Hepatocyte (in vitro differentiated cells): ENCODE results near the gene PDE8B. TPM values are rescaled to one million over a fixed set of nuclear protein-coding genes. Genes with fewer than 3 reads are reported as not detected.
"Not testable (repeated sequence)": the region's sequence is repeated elsewhere in the genome, so short reads cannot be mapped to it uniquely, and the experiment has no call there.

Source experiments
- DNase-seq: peaks from one replicate; pipeline ENCODE4 v3.0.0-alpha.2; 2016; ENCODE audit warnings: low spot score
- H2AFZ ChIP-seq: fragments of 200-600 bp; sonication (generic); 2 replicates; pipeline ENCODE4 v1.6.0; 2016; ENCODE audit warnings: antibody characterized with exemption, mild to moderate bottlenecking
- H3K27ac ChIP-seq: fragments of 200-600 bp; sonication (generic); 2 replicates; pipeline ENCODE4 v1.5.1; 2016; ENCODE audit warnings: mild to moderate bottlenecking
- H3K27me3 ChIP-seq: fragments of 200-600 bp; sonication (generic); 2 replicates; pipeline ENCODE4 v1.6.1; 2016
- H3K36me3 ChIP-seq: fragments of 200-600 bp; sonication (generic); replicated peaks from 2 replicates; pipeline ENCODE4 v1.5.1; 2016; ENCODE audit warnings: low read depth; ENCODE audit not compliant: insufficient read depth
- H3K4me1 ChIP-seq: fragments of 200-600 bp; sonication (generic); 2 replicates; pipeline ENCODE4 v1.5.1; 2016; ENCODE audit warnings: mild to moderate bottlenecking, moderate library complexity; ENCODE audit not compliant: insufficient read depth
- H3K4me2 ChIP-seq: fragments of 200-600 bp; sonication (generic); 2 replicates; pipeline ENCODE4 v1.6.0; 2016
- H3K4me3 ChIP-seq: fragments of 200-600 bp; sonication (generic); 2 replicates; pipeline ENCODE4 v1.5.1; 2016; ENCODE audit warnings: mild to moderate bottlenecking
- H3K79me2 ChIP-seq: fragments of 200-600 bp; sonication (generic); 2 replicates; pipeline ENCODE4 v1.6.0; 2017; ENCODE audit warnings: mild to moderate bottlenecking
- H3K9me2 ChIP-seq: fragments of 200-600 bp; sonication (generic); replicated peaks from 2 replicates; pipeline ENCODE4 v1.6.0; 2017; ENCODE audit warnings: mild to moderate bottlenecking; ENCODE audit not compliant: insufficient read depth
- H3K9me3 ChIP-seq: fragments of 200-600 bp; sonication (generic); 2 replicates; pipeline ENCODE4 v1.5.1; 2016; ENCODE audit warnings: low read depth, mild to moderate bottlenecking
- H4K20me1 ChIP-seq: fragments of 200-600 bp; sonication (generic); 2 replicates; pipeline ENCODE4 v1.6.0; 2016; ENCODE audit warnings: mild to moderate bottlenecking; ENCODE audit not compliant: insufficient read depth, poor library complexity, severe bottlenecking
- EZH2 ChIP-seq: fragments of 200-600 bp; sonication (generic); IDR thresholded peaks from 2 replicates; pipeline ENCODE4 v1.6.1; 2016; ENCODE audit warnings: antibody characterized with exemption, mild to moderate bottlenecking, borderline replicate concordance
- EZH2phosphoT487 ChIP-seq: fragments of 200-600 bp; sonication (generic); IDR thresholded peaks from one replicate; pipeline ENCODE4 v1.6.1; 2018; ENCODE audit warnings: antibody characterized with exemption, mild to moderate bottlenecking, low read depth, moderate library complexity; ENCODE audit not compliant: unreplicated experiment, severe bottlenecking
- WGBS: methylation state at CpG from one replicate; pipeline ENCODE4 v1.1.6; 2016; ENCODE audit warnings: low lambda C conversion rate; ENCODE audit errors: missing lambda C conversion rate; 5-methylcytosine and 5-hydroxymethylcytosine counted together
- polyA plus RNA-seq: library from polyadenylated mRNA; unstranded; fragments of >200 nt; fragmentation: Nextera tagmentation; extraction: Ambion mirVana; gene quantifications from 2 replicates; pipeline ENCODE4 v1.2.1, GENCODE V29; 2016
- total RNA-seq: library from RNA; depleted of rRNA; stranded (reverse); fragments of >200 nt; gene quantifications from 2 replicates; pipeline ENCODE4 v1.2.3, GENCODE V29; 2014
- TF ChIP-seq, protein P1 (sequence below): fragments of 200-600 bp; sonication (generic); IDR thresholded peaks from 2 replicates; pipeline ENCODE4 v1.5.1; 2016; ENCODE audit warnings: antibody characterized with exemption, mild to moderate bottlenecking; ENCODE audit not compliant: poor library complexity

PDE8B gene
- total and polyA plus RNA-seq, 2 experiments from 2014 or later, result 8.3 to 9.2 TPM

DNA sequence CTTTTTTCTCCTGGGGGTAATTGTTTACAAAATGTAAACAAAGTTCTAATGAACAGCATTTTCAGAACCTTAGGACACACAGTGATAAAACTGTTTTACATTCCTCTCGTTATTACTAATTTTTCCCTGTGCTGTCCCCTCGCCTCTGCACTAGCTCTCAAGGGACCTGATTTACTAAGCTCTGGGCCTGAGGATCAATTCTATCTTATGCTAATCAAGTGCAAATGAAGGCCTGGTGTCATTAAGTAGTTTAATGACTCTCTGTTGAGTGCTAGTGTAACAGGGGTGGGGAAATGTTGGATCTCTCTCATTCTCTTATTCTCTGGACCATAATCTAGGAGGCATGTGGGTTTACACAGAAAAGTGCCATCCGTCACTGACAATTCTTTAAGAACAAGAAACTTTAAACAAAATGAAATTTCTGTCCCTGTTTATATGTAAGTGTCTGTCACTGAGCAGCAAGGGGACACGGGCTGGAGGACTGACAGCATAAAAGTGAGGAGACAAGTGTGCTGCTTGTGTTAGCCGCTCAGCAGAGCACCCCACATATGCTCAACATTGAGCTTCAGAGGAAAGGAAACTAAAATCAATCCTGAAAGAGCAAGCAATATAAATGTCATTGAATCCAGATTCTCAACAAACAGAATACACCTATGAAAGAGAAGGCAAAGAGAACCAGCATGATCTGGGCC is 166.3 kb downstream of the PDE8B start:
- TF ChIP-seq EZH2, result no peak
- Histone ChIP-seq H3K4me1 (peaks cover 14% of the 10 kb centered on the region), H3K79me2 (no peaks in the 10 kb centered on the region), H3K27me3 (no peaks in the 10 kb centered on the region), H3K27ac (no peak overlapping the region), H4K20me1 (no peaks in the 10 kb centered on the region), H3K36me3 (no peaks in the 10 kb centered on the region), H2AFZ (no peak overlapping the region), H3K4me3 (no peak overlapping the region), H3K4me2 (no peak overlapping the region), H3K9me2 (no peaks in the 10 kb centered on the region), H3K9me3 (no peaks in the 10 kb centered on the region)
- DNase-seq, result no peak
- 61% methylated on average over 5 of the region's 5 CpGs for WGBS

DNA sequence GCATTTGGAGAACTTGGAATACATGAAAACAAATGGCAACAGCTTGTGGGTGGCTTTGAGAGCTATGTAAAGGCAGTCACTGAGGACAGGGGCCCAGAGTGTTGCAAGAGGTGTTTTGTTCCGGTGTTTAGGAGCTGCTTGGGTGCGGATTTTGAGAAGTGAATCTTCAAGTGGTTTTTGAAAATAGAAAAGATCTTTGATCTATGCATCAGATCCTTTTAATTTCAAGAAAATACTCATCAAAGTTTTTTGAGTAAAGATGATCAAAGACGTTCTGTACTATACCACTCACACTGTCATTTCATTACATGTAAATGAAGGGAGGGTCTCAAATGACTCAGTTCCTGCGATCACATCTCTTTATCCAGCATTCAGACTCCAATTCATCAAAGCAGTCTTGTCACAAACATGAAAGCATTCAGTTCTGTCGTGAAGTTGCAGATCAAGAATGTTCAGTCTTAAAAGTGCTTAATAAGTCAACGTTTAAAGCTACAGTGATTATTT is 169.1 kb downstream of the PDE8B start:
- H3K4me1 ChIP-seq, result peaks cover 14% of the 10 kb centered on the region
- no peak for TF ChIP-seq EZH2
- WGBS, result 39% methylated on average over 6 of the region's 6 CpGs
- no peaks in the 10 kb centered on the region for H3K9me2 ChIP-seq
- H3K79me2 ChIP-seq, result no peaks in the 10 kb centered on the region
- H2AFZ ChIP-seq, result no peak overlapping the region
- no peak for DNase-seq
- H3K4me3 ChIP-seq, result no peak overlapping the region
- H3K9me3 ChIP-seq, result no peaks in the 10 kb centered on the region
- H4K20me1 ChIP-seq, result no peaks in the 10 kb centered on the region
- H3K27me3 ChIP-seq, result no peaks in the 10 kb centered on the region
- H3K36me3 ChIP-seq, result no peaks in the 10 kb centered on the region
- H3K4me2 ChIP-seq, result no peak overlapping the region
- H3K27ac ChIP-seq, result no peak overlapping the region

DNA sequence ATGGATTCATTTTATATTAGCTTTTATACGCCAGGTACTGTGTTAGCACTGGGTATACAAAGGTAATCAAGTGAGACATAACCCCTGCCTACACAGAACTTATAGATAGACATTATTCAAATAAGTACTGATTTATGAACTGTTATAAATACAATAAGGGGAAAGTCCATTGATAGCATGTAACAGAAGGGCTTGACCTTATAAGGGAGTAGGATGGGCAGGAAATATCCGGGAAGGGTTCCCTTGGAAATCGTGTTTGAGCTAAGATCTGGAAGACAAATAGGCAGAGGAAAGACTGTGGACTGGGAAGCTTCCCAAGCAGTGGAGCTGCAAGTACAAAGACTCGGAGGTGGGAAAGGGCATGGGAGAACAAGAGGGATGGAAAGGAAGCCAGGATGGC is 170.2 kb downstream of the PDE8B start:
- Histone ChIP-seq H3K4me3 (no peak overlapping the region), H3K4me1 (peaks cover 14% of the 10 kb centered on the region), H3K4me2 (no peak overlapping the region), H3K9me2 (no peaks in the 10 kb centered on the region), H4K20me1 (no peaks in the 10 kb centered on the region), H3K79me2 (no peaks in the 10 kb centered on the region), H3K27ac (no peak overlapping the region), H2AFZ (no peak overlapping the region), H3K36me3 (no peaks in the 10 kb centered on the region), H3K27me3 (no peaks in the 10 kb centered on the region), H3K9me3 (no peaks in the 10 kb centered on the region)
- TF ChIP-seq EZH2phosphoT487 (no peak), EZH2 (no peak)
- TF ChIP-seq, protein P1, sequence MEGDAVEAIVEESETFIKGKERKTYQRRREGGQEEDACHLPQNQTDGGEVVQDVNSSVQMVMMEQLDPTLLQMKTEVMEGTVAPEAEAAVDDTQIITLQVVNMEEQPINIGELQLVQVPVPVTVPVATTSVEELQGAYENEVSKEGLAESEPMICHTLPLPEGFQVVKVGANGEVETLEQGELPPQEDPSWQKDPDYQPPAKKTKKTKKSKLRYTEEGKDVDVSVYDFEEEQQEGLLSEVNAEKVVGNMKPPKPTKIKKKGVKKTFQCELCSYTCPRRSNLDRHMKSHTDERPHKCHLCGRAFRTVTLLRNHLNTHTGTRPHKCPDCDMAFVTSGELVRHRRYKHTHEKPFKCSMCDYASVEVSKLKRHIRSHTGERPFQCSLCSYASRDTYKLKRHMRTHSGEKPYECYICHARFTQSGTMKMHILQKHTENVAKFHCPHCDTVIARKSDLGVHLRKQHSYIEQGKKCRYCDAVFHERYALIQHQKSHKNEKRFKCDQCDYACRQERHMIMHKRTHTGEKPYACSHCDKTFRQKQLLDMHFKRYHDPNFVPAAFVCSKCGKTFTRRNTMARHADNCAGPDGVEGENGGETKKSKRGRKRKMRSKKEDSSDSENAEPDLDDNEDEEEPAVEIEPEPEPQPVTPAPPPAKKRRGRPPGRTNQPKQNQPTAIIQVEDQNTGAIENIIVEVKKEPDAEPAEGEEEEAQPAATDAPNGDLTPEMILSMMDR, result no peak
- 72% methylated on average over 4 of the region's 4 CpGs for WGBS
- DNase-seq, result no peak

DNA sequence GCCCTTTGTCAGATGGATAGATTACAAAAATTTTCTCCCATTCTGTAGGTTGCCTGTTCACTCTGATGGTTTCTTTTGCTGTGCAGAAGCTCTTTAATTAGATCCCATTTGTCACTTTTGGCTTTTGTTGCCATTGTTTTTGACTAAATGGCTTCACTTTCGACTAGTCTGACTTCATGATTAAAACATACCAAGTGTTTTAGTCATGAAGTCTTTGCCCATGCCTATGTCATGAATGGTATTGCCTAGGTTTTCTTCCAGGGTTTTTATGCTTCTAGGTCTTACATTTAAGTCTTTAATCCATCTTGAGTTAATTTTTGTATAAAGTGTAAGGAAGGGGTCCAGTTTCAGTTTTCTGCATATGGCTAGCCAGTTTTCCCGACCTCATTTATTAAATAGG is 172.9 kb downstream of the PDE8B start:
- not testable (repeated sequence) for H3K4me3 ChIP-seq, H3K27ac ChIP-seq, H3K27me3 ChIP-seq, H3K36me3 ChIP-seq, DNase-seq, H3K4me2 ChIP-seq, H3K9me3 ChIP-seq, H3K9me2 ChIP-seq, H2AFZ ChIP-seq, H3K79me2 ChIP-seq, H4K20me1 ChIP-seq
- peaks cover 14% of the 10 kb centered on the region for H3K4me1 ChIP-seq
- WGBS, result 96% methylated on average over 2 of the region's 2 CpGs

DNA sequence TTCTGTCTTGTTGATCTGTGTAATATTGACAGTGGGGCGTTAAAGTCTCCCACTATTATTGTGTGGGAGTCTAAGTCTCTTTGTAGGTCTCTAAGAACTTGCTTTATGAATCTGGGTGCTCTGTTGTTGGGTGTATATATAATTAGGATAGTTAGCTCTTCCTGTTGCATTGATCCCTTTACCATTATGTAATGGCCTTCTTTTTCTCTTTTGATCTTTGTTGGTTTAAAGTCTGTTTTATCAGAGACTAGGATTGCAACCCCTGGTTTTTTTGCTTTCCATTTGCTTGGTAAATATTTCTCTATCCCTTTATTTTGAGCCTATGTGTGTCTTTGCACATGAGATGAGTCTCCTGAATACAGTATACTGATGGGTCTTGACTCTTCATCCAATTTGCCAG is 175.9 kb downstream of the PDE8B start:
- 95% methylated on average over 1 of the region's 1 CpG for WGBS
- H3K79me2 ChIP-seq, H3K4me1 ChIP-seq, H3K27me3 ChIP-seq, H3K4me3 ChIP-seq, H3K27ac ChIP-seq, H3K36me3 ChIP-seq, H3K4me2 ChIP-seq, H3K9me3 ChIP-seq, H3K9me2 ChIP-seq, H2AFZ ChIP-seq, H4K20me1 ChIP-seq, DNase-seq: not testable (repeated sequence)
